Prostate gland (tissue), 2 donors: ENCODE data around the gene TSSK3. TPM values are rescaled to one million over a fixed set of nuclear protein-coding genes. Genes with fewer than 3 reads are reported as not detected.

ENCODE experiments used
- DNase-seq: peaks from one replicate; pipeline ENCODE4 v3.0.0-alpha.2; 2019; ENCODE audit warnings: low spot score
- H3K27ac ChIP-seq, 2 donors: fragments of 200-600 bp; sonication (generic); 2 replicates each; pipeline ENCODE4 v1.5.1; 2017 to 2019
- H3K27me3 ChIP-seq: fragments of 200-600 bp; sonication (generic); replicated peaks from 2 replicates; pipeline ENCODE4 v1.5.1; 2019; ENCODE audit not compliant: insufficient read depth
- H3K36me3 ChIP-seq, 2 donors: fragments of 200-600 bp; sonication (generic); 1 replicate in 1 of 2; 2 replicates in 1 of 2; pipeline versions ENCODE4 v1.5.1 to v1.8.1; 2017 to 2019
- H3K4me1 ChIP-seq: fragments of 200-600 bp; sonication (generic); replicated peaks from 2 replicates; pipeline ENCODE4 v1.5.1; 2019
- H3K4me3 ChIP-seq, 2 donors: fragments of 200-600 bp; sonication (generic); 2 replicates each; pipeline ENCODE4 v1.5.1; 2017 to 2019
- H3K9me3 ChIP-seq: fragments of 200-600 bp; sonication (generic); 2 replicates; pipeline ENCODE4 v1.5.1; 2017
- CTCF ChIP-seq, 4 experiments: fragments of 200-600 bp in 2 of 4; fragments of 450-650 bp in 2 of 4; sonication (generic) in 2 of 4; IDR thresholded peaks; 1 replicate in 3 of 4; 2 replicates in 1 of 4; pipeline ENCODE4 v1.5.1; 2016 to 2019; ENCODE audit warnings: antibody characterized with exemption in 4 of 4, mild to moderate bottlenecking in 2 of 4, moderate library complexity in 2 of 4
- POLR2A ChIP-seq: fragments of 450-650 bp; IDR thresholded peaks from one replicate; pipeline ENCODE4 v1.6.1; 2016; ENCODE audit warnings: antibody characterized with exemption, mild to moderate bottlenecking
- POLR2AphosphoS5 ChIP-seq: sonication (generic); formaldehyde crosslinking; IDR thresholded peaks from one replicate; pipeline ENCODE4 v1.6.1; 2017; ENCODE audit warnings: antibody characterized with exemption
- WGBS: methylation state at CpG from one replicate; pipeline ENCODE4 v1.1.5; 2018; 5-methylcytosine and 5-hydroxymethylcytosine counted together
- intact Hi-C: fragments of 100-400 bp; cut with DNase I; formaldehyde crosslinking; loops from one replicate; pipeline ENCODE4 v1.14.2; 2022
- total RNA-seq, 2 donors: library from RNA; depleted of rRNA; stranded (reverse); fragments of >200 nt; gene quantifications; one replicate each; pipeline ENCODE4 v1.1.0, GENCODE V29; 2016

Gene TSSK3
- total RNA-seq, 2 donors from 2014 or later: 7.0 TPM; not detected in 1

DNA sequence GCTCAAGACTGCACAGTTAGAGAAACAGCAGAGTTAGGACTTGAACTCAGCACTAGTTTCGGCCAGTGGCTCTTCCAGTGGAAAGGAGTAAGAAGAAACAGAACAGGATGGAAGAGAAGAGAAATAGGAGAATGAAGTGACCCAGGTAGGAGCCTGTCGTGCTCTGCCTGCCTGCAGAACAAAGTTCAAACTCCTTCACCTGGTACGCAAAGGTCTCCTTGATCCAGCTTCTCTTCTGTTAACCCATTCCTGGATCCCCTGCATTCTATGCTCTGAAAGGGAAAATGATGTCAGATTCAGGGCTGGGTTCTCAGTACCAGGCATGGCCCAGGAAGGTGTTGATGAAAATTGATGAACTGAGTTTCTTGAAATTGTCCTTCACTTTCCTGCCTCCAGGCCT, 3.9 kb upstream of the TSSK3 start:
- Histone ChIP-seq H3K9me3 (no peaks in the 10 kb centered on the region), H3K27ac (no peak overlapping the region), H3K4me3 (no peak overlapping the region), H3K4me1 (peaks cover 4% of the 10 kb centered on the region), H3K36me3 (no peaks in the 10 kb centered on the region), H3K27me3 (no peaks in the 10 kb centered on the region)
- no peak for DNase-seq
- TF ChIP-seq CTCF (IDR thresholded peaks at IDR 0.05): no peak
- 75% methylated on average over 3 of the region's 3 CpGs for WGBS
- intact Hi-C loops: no loop called here

DNA sequence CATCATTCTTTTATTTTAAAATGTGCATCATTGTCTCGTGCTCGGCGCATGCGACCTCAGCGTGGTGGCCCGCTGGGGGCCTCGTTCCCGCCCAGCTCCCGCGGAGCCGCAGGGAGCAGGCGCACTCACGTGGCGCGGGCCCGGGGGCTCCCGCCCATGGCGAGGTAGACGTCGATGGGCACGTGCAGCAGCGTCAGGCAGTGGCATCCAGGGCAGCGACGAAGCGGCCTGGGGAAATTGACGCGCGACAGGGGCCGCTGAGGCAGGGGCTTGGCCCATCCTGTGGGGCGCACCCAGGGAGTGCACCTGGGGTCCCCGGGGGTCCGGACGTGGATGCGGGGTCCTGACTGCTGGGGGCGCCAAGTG, 1.0 kb upstream of the TSSK3 start:
- Histone ChIP-seq H3K9me3 (no peaks in the 10 kb centered on the region), H3K27ac (peak overlapping the region; percentile 76 to 81), H3K4me1 (peaks cover 4% of the 10 kb centered on the region), H3K27me3 (no peaks in the 10 kb centered on the region), H3K36me3 (no peaks in the 10 kb centered on the region), H3K4me3 (peak overlapping the region; percentile 30 to 41)
- 47% methylated on average over 23 of the region's 35 CpGs for WGBS
- no peak for DNase-seq
- intact Hi-C loops: no loop called here
- TF ChIP-seq POLR2A (no peak), CTCF (IDR thresholded peaks at IDR 0.05) (no peak), POLR2AphosphoS5 (peak; percentile 31)

DNA sequence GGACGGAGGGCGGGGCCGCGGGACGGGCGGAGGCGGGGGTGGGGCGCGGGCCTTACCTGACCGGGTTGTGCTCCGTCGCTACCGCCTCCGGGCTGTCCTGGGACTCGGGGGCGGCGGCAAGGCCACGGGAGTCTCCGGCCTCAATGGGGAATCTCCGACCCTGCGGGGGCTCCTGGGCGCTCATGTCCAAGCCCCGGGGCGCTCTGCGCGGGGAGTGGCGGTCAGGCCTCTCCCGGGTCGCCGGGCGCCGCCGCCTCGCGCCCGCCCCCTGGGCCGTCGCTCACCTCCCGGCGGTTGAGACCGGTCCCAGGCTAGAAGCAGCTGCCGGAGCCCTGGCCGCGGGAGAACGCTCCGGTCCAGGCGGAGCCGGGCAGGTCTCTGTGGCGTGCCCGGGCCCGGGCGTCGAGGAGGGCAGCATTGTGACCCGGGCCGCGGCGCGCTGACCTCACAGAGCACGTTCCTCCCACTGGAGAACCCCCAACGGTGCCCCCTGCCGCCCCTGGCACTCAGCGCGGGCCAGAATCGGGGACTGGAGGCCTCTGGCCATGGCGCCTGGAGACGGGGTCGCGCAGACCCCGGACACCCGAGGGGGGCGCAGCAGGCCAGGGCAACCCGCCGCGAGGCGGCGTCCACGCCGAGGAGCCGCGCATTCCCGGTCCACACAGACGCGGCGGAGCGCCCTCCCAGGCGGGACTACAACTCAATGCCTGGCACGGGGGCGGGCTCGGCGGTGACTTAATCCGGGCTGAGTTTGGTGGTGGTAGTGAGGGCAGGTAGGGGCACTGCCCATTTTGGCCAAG, 465 bp upstream of the TSSK3 start:
- DNase-seq: peak; percentile 34
- no peaks in the 10 kb centered on the region for H3K9me3 ChIP-seq
- peak overlapping the region; percentile 30 to 41 for H3K4me3 ChIP-seq
- H3K27me3 ChIP-seq: no peaks in the 10 kb centered on the region
- peaks cover 1 to 5% of the 10 kb centered on the region in 2 donors for H3K36me3 ChIP-seq
- H3K27ac ChIP-seq: peak overlapping the region; percentile 76 to 81
- intact Hi-C loops: no loop called here
- peak in 2 of 4 experiments; percentile 31 to 52 for TF ChIP-seq CTCF (IDR thresholded peaks at IDR 0.05)
- no peak for TF ChIP-seq POLR2A
- H3K4me1 ChIP-seq: peaks cover 4% of the 10 kb centered on the region
- WGBS: 2% methylated on average over 39 of the region's 91 CpGs

DNA sequence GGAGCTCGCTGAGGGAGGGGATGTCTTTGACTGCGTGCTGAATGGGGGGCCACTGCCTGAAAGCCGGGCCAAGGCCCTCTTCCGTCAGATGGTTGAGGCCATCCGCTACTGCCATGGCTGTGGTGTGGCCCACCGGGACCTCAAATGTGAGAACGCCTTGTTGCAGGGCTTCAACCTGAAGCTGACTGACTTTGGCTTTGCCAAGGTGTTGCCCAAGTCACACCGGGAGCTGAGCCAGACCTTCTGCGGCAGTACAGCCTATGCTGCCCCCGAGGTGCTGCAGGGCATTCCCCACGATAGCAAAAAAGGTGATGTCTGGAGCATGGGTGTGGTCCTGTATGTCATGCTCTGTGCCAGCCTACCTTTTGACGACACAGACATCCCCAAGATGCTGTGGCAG, 1.4 kb downstream of the TSSK3 start:
- TF ChIP-seq POLR2AphosphoS5: no peak
- TF ChIP-seq POLR2A: no peak
- TF ChIP-seq CTCF (IDR thresholded peaks at IDR 0.05): no peak
- Histone ChIP-seq H3K27ac (no peak overlapping the region), H3K4me3 (no peak overlapping the region), H3K9me3 (no peaks in the 10 kb centered on the region), H3K27me3 (no peaks in the 10 kb centered on the region), H3K36me3 (peaks cover 9% of the 10 kb centered on the region in 2 donors), H3K4me1 (peaks cover 4% of the 10 kb centered on the region)
- intact Hi-C loops: no loop called here
- 88% methylated on average over 12 of the region's 12 CpGs for whole genome bisulfite sequencing
- no peak for DNase-seq

DNA sequence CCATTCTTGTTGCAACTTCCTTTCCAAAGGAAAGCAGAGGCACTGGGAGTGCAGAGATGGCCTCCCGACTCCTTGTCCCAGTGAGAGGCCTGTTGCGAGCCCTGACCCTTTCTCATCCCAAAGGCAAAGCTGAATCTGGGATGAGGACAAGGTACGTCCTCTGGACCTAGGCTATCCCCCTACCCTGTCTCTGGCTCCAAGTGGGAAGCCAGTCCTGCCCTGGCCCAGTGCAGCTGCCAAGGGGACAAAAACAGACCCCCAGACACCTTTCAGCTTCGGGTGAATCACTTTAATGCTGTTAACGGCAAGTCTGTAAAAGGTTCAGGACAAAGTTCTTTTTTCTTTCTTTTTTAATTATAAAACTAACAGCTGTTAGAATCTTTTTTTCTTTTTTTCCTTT, 2.5 kb downstream of the TSSK3 start:
- Histone ChIP-seq H3K27ac (no peak overlapping the region), H3K27me3 (no peaks in the 10 kb centered on the region), H3K4me1 (peaks cover 4% of the 10 kb centered on the region), H3K4me3 (no peak overlapping the region), H3K9me3 (no peaks in the 10 kb centered on the region), H3K36me3 (peaks cover 9% of the 10 kb centered on the region in 2 donors)
- TF ChIP-seq POLR2A (no peak), CTCF (IDR thresholded peaks at IDR 0.05) (no peak), POLR2AphosphoS5 (no peak)
- DNase-seq: no peak
- intact Hi-C loops: no loop called here
- WGBS: 92% methylated on average over 5 of the region's 5 CpGs
